Brain microvascular endothelial cell (primary cell): Measurements from ENCODE around the gene TEDC1.
A peak's percentile ranks its signal among the peaks of the same experiment; 100 is the strongest.

Source experiments
- DNase-seq: peaks from one replicate; pipeline ENCODE4 v3.0.0-alpha.2; 2020
- H3K27ac ChIP-seq: fragments of 250-450 bp; sonication (Bioruptor Pico); 2 replicates; pipeline ENCODE4 v1.5.1; 2020; ENCODE audit warnings: mild to moderate bottlenecking, moderate library complexity
- H3K27me3 ChIP-seq: fragments of 250-450 bp; sonication (Bioruptor Pico); replicated peaks from 2 replicates; pipeline ENCODE4 v1.5.1; 2020; ENCODE audit warnings: mild to moderate bottlenecking
- H3K36me3 ChIP-seq: fragments of 250-450 bp; sonication (Bioruptor Pico); replicated peaks from 2 replicates; pipeline ENCODE4 v1.5.1; 2020; ENCODE audit warnings: mild to moderate bottlenecking
- H3K4me3 ChIP-seq: 2 replicates; pipeline ENCODE4 v1.5.1; 2011; ENCODE audit warnings: low read depth, mild to moderate bottlenecking, control low read depth, low read length, moderate library complexity
- in situ Hi-C: cut with HindIII; loops from 2 replicates; pipeline ENCODE4 v1.10.0; 2017; ENCODE audit warnings: low sequenced_read_pairs, low pct_ligation_motif_present
- TF ChIP-seq, protein P1 (sequence below): IDR thresholded peaks from 2 replicates; pipeline ENCODE4 v1.5.1; 2011; ENCODE audit warnings: low read depth, mild to moderate bottlenecking, moderate library complexity, low read length, control low read depth, inconsistent platforms; ENCODE audit errors: missing control alignments

Gene TEDC1

DNA sequence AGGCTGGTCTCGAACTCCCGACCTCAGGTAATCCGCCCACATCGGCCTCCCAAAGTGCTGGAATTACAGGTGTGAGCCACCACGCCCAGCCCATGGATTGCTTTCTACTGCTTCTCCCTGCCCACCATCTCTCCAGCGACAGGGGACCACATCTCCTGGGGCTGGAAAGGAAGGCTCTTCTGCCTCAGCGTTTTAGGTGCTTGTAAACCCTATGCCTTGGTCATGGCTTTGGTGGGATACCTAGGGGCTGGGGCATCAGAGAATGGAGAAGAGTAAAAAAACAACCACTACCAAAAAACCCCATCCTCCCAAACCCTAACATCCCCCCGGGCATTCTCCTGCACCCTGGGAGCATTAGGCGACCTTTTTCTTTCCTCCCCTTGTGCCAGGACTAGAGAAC is 34.3 kb downstream of the TEDC1 start:
- Histone ChIP-seq H3K36me3 (no peaks in the 10 kb centered on the region), H3K4me3 (no peak overlapping the region), H3K27me3 (no peaks in the 10 kb centered on the region), H3K27ac (no peak overlapping the region)
- in situ Hi-C loops: no loop called here
- no peak for DNase-seq
- TF ChIP-seq, protein P1, sequence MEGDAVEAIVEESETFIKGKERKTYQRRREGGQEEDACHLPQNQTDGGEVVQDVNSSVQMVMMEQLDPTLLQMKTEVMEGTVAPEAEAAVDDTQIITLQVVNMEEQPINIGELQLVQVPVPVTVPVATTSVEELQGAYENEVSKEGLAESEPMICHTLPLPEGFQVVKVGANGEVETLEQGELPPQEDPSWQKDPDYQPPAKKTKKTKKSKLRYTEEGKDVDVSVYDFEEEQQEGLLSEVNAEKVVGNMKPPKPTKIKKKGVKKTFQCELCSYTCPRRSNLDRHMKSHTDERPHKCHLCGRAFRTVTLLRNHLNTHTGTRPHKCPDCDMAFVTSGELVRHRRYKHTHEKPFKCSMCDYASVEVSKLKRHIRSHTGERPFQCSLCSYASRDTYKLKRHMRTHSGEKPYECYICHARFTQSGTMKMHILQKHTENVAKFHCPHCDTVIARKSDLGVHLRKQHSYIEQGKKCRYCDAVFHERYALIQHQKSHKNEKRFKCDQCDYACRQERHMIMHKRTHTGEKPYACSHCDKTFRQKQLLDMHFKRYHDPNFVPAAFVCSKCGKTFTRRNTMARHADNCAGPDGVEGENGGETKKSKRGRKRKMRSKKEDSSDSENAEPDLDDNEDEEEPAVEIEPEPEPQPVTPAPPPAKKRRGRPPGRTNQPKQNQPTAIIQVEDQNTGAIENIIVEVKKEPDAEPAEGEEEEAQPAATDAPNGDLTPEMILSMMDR: no peak

GRCh38 chr14:105525861-105526775 is 35.1 kb downstream of the TEDC1 start, which contains the start of gene TMEM121:
Gene TMEM121, plus strand, starts transcription at chr14:105526583. Its CDS starts 2,252 bp downstream, at chr14:105528835.
- Histone ChIP-seq H3K27ac (no peak within 1 kb of the TSS), H3K4me3 (peak within 1 kb of the TSS; percentile 44), H3K27me3 (no peaks in the 10 kb centered on the region), H3K36me3 (no peaks in the 10 kb centered on the region)
- TF ChIP-seq, protein P1: no peak
- no peak for DNase-seq
- in situ Hi-C loops: no loop called here

DNA sequence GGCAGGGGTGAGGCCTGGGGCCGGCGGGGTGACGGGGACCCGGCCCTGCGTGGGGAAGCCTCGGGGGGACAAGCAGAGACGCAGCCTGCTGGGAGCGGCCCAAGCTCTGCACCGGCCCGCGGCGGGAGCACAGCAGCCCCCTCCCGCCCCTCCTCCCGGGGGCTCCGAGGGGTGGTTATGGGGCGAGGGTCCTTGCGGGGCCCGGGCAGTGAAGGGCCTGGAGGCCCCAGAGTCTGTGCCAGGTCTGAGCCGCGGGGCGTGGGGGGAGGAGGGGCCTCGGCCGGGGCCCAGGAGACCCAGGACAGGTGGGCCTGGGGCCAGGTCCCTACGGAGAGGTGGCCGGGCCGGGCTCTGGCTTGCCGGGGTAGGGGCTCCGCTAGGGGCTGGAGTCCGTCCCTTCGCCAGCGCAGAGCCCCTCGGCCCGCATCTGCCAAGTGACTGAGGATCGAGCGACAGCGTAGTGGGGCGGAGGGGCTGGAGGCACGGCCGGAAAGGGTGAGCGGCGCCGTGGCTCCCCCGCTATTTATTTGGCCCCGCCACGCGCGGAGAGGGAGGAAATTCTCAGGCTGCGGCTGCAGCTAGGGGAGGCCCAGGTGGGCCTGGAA is 35.8 kb downstream of the TEDC1 start:
- no peaks in the 10 kb centered on the region for H3K27me3 ChIP-seq
- no peak for DNase-seq
- H3K36me3 ChIP-seq: no peaks in the 10 kb centered on the region
- no peak overlapping the region for H3K27ac ChIP-seq
- in situ Hi-C loops: no loop called here
- TF ChIP-seq, protein P1: no peak
- H3K4me3 ChIP-seq: peak overlapping the region; percentile 44

DNA sequence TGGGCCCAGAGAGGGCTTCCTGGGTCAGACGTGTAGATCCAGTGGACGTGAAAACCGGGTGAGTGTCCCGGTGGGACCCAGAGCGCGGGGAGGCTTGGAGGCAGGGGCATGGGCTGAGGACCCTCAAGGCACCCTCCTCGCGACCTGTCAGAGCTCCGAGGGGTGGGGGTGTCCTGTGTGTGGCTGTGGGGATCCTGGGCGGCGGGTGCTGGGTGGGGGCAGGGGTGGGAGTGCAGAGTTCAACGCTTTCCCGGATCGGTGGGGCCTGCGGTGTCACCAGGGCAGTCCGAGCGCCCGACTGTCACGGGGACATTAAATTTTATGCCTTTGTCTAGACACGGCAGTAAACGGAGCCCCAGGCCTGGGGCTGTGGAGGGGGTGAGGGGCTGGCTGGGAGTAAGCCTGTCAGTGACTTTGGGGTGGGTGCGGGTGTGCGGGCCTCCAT is 36.4 kb downstream of the TEDC1 start:
- Histone ChIP-seq H3K36me3 (no peaks in the 10 kb centered on the region), H3K4me3 (peak overlapping the region; percentile 44), H3K27ac (no peak overlapping the region), H3K27me3 (no peaks in the 10 kb centered on the region)
- TF ChIP-seq, protein P1: no peak
- no peak for DNase-seq
- in situ Hi-C loops: no loop called here

DNA sequence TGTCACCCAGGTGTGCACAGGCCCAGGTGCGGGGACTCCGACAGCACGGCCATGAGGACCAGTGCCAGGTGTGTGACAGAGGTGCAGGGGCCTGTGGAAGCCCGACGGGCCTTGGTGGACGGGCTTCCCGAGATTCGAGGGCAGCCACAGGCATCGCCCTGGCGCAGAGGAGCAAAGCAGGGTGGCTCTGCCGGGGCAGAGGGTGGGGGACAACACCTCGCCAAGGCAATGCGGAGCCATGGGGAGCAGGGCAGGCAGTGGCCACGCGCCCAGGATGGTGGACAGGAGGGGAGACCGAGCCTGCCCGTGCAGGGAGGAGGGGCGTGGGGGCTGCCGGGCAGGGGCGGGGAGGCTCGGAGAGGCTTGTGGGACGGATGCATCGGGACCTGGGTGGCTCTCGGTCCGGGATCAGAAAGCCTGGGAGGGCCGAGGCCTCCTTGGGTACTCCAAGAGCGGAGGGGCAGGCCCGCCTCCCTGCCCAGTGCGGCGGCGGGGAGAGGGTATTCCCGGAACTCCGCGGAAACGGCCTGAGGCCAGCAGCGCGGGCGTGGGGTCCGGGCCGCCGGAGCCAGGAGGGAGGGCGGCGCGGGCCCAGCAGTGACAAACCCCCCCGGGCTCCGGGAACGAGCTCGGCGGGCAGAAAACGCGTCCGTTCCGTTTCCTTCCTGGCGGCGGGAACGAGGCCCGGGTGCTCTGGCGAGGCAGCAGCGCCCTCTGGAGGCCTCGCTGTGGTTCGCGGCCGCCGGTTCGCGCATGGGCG is 37.0 kb downstream of the TEDC1 start:
- Histone ChIP-seq H3K36me3 (no peaks in the 10 kb centered on the region), H3K27ac (no peak overlapping the region)
- peak; percentile 37 for DNase-seq

More for the DNA sequence above, 37.0 kb downstream of the TEDC1 start:
- Histone ChIP-seq H3K27me3 (no peaks in the 10 kb centered on the region), H3K4me3 (peak overlapping the region; percentile 49)
- TF ChIP-seq, protein P1: peak; percentile 71
- in situ Hi-C loops: no loop called here
